Neural cell (in vitro differentiated cells): ENCODE measurements around the gene GPR183. TPM values are rescaled to one million over a fixed set of nuclear protein-coding genes. Genes with fewer than 3 reads are reported as not detected.

Experiments used
- H2AFZ ChIP-seq: fragments of 200-600, 300-800 bp; sonication (generic), shearing (Covaris generic); 2 replicates; pipeline ENCODE4 v1.6.0; 2014; ENCODE audit warnings: low read depth, mild to moderate bottlenecking, antibody characterized with exemption, low read length, moderate library complexity
- H3F3A ChIP-seq: fragments of 200-600 bp; shearing (Covaris generic); 2 replicates; pipeline ENCODE4 v1.6.1; 2016; ENCODE audit warnings: mild to moderate bottlenecking, moderate library complexity, mixed read lengths, antibody characterized with exemption, low read length; ENCODE audit not compliant: insufficient read depth, poor library complexity, severe bottlenecking
- H3K27ac ChIP-seq: fragments of 200-600, 300-800 bp; sonication (generic), shearing (Covaris generic); 2 replicates; pipeline ENCODE4 v1.5.1; 2014; ENCODE audit warnings: mild to moderate bottlenecking, low read length, moderate library complexity
- H3K27me3 ChIP-seq: fragments of 300-800, 200-600 bp; sonication (generic), shearing (Covaris generic); 2 replicates; pipeline ENCODE4 v1.6.0; 2014; ENCODE audit warnings: mild to moderate bottlenecking, low read depth, low read length, moderate library complexity; ENCODE audit not compliant: insufficient read depth
- H3K36me3 ChIP-seq: fragments of 300-800, 200-600 bp; sonication (generic), shearing (Covaris generic); 2 replicates; pipeline ENCODE4 v1.5.1; 2014; ENCODE audit warnings: mild to moderate bottlenecking, antibody characterized with exemption, low read length, moderate library complexity; ENCODE audit not compliant: insufficient read depth
- H3K4me2 ChIP-seq: fragments of 300-800, 200-600 bp; sonication (generic), shearing (Covaris generic); 2 replicates; pipeline ENCODE4 v1.6.0; 2014; ENCODE audit warnings: mild to moderate bottlenecking, low read length
- H3K4me3 ChIP-seq: fragments of 300-800, 200-600 bp; sonication (generic), shearing (Covaris generic); 2 replicates; pipeline ENCODE4 v1.5.1; 2014; ENCODE audit warnings: mild to moderate bottlenecking, low read length, moderate library complexity
- H3K79me2 ChIP-seq: fragments of 200-600 bp; shearing (Covaris generic); replicated peaks from 2 replicates; pipeline ENCODE4 v1.6.0; 2014; ENCODE audit warnings: mild to moderate bottlenecking, low read length, moderate library complexity; ENCODE audit not compliant: insufficient read depth
- H3K9ac ChIP-seq: fragments of 300-800, 200-600 bp; sonication (generic), shearing (Covaris generic); 2 replicates; pipeline ENCODE4 v1.6.1; 2016; ENCODE audit warnings: mild to moderate bottlenecking, low read length, mixed read lengths
- H3K9me2 ChIP-seq: fragments of 200-600 bp; shearing (Covaris generic); 2 replicates; pipeline ENCODE4 v1.6.1; 2016; ENCODE audit warnings: mild to moderate bottlenecking, low read length, mixed read lengths; ENCODE audit not compliant: insufficient read depth
- H3K9me3 ChIP-seq: fragments of 200-600, 300-800 bp; sonication (generic), shearing (Covaris generic); 2 replicates; pipeline ENCODE4 v1.6.1; 2016; ENCODE audit warnings: mild to moderate bottlenecking, mixed run types, low read length, moderate library complexity, mixed read lengths
- H4K20me1 ChIP-seq: fragments of 200-600 bp; shearing (Covaris generic); 2 replicates; pipeline ENCODE4 v1.6.1; 2016; ENCODE audit warnings: mild to moderate bottlenecking, mixed run types; ENCODE audit not compliant: insufficient read depth
- EP300 ChIP-seq: fragments of 450-650 bp; conservative IDR thresholded peaks from 2 replicates; pipeline ENCODE4 v1.6.1; 2014; ENCODE audit warnings: antibody characterized with exemption, mild to moderate bottlenecking, moderate library complexity; ENCODE audit not compliant: poor library complexity, severe bottlenecking
- EZH2 ChIP-seq: fragments of 200-600, 300-800 bp; shearing (Covaris generic), sonication (generic); IDR thresholded peaks from 2 replicates; pipeline ENCODE4 v1.6.1; 2014; ENCODE audit warnings: antibody characterized with exemption, low read length, borderline replicate concordance, mild to moderate bottlenecking; ENCODE audit not compliant: insufficient read depth, poor library complexity, severe bottlenecking
- MXI1 ChIP-seq: fragments of 450-650 bp; conservative IDR thresholded peaks from 2 replicates; pipeline ENCODE4 v1.6.1; 2014; ENCODE audit warnings: antibody characterized with exemption, mild to moderate bottlenecking; ENCODE audit not compliant: poor library complexity, severe bottlenecking
- POLR2AphosphoS5 ChIP-seq: IDR thresholded peaks from 2 replicates; pipeline ENCODE4 v1.6.1; 2012
- RAD21 ChIP-seq: fragments of 450-650 bp; conservative IDR thresholded peaks from 2 replicates; pipeline ENCODE4 v1.6.1; 2014; ENCODE audit warnings: antibody characterized with exemption, mild to moderate bottlenecking, moderate library complexity
- SMC3 ChIP-seq: fragments of 450-650 bp; conservative IDR thresholded peaks from 2 replicates; pipeline ENCODE4 v1.6.1; 2014; ENCODE audit warnings: antibody characterized with exemption, mild to moderate bottlenecking, moderate library complexity; ENCODE audit not compliant: poor library complexity
- TAF1 ChIP-seq: IDR thresholded peaks from 2 replicates; pipeline ENCODE4 v1.6.1; 2012; ENCODE audit warnings: low read depth
- polyA plus RNA-seq: library from polyadenylated mRNA; depleted of rRNA; stranded (reverse); fragments of >200 nt; gene quantifications from 2 replicates; pipeline ENCODE4 v1.2.3, GENCODE V29; 2014
- TF ChIP-seq, protein P1 (sequence below): fragments of 450-650 bp; IDR thresholded peaks from 2 replicates; pipeline ENCODE4 v1.5.1; 2014; ENCODE audit warnings: antibody characterized with exemption, mild to moderate bottlenecking, moderate library complexity; ENCODE audit not compliant: poor library complexity, severe bottlenecking
- TF ChIP-seq, protein P2 (sequence below): IDR thresholded peaks from 2 replicates; pipeline ENCODE4 v1.6.1; 2012; ENCODE audit warnings: borderline replicate concordance

GPR183 gene
- polyA plus RNA-seq, 1 donor from 2014 or later, result not detected

DNA sequence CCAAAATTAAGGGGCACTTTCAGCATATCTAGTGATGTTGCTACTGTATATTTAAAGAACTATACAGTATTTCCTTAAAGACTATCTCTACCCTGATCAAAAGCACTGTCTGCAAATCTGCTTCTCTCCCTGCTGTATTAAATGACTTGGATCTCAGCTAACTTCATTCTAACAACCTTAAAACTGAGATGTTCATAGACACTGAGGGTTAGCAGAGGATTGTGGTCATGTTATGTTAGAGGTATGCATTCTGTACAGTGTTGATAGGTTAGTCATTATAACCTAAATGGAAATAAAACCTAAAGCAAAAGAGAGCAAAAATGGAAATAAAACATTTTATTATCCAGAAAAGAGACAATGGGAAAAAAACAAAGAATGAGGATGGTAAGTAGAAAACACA, 9.9 kb downstream of the GPR183 start:
- no peak overlapping the region for H3K27ac ChIP-seq
- no peaks in the 10 kb centered on the region for H4K20me1 ChIP-seq
- no peak overlapping the region for H3K4me3 ChIP-seq
- TF ChIP-seq, protein P1, sequence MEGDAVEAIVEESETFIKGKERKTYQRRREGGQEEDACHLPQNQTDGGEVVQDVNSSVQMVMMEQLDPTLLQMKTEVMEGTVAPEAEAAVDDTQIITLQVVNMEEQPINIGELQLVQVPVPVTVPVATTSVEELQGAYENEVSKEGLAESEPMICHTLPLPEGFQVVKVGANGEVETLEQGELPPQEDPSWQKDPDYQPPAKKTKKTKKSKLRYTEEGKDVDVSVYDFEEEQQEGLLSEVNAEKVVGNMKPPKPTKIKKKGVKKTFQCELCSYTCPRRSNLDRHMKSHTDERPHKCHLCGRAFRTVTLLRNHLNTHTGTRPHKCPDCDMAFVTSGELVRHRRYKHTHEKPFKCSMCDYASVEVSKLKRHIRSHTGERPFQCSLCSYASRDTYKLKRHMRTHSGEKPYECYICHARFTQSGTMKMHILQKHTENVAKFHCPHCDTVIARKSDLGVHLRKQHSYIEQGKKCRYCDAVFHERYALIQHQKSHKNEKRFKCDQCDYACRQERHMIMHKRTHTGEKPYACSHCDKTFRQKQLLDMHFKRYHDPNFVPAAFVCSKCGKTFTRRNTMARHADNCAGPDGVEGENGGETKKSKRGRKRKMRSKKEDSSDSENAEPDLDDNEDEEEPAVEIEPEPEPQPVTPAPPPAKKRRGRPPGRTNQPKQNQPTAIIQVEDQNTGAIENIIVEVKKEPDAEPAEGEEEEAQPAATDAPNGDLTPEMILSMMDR, result no peak
- no peak for TF ChIP-seq POLR2AphosphoS5
- H3K9me2 ChIP-seq, result no peaks in the 10 kb centered on the region
- H3K9me3 ChIP-seq, result no peaks in the 10 kb centered on the region
- H2AFZ ChIP-seq, result no peak overlapping the region
- no peak overlapping the region for H3K4me2 ChIP-seq
- no peak overlapping the region for H3K9ac ChIP-seq
- no peaks in the 10 kb centered on the region for H3K79me2 ChIP-seq
- no peaks in the 10 kb centered on the region for H3F3A ChIP-seq
- no peaks in the 10 kb centered on the region for H3K36me3 ChIP-seq
- no peaks in the 10 kb centered on the region for H3K27me3 ChIP-seq

DNA sequence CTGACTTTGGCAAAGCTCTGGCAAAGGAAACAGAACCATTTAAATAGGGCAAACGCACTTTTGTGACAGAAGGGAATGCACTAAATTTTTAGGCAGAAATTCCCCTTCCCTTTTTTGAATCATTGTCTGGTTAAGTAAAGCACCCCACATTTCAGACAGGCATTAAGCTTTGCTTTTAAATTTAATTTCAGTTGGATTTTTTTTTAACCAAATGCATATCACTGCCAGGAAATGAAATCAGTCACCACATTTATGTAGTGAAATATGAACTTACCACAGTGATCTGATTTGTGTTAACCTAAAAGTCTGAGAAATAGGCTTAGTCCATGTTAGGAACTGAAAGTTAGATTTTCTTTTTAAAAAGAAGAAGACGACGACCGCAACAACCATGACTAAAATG, 10.8 kb downstream of the GPR183 start:
- no peak overlapping the region for H3K4me2 ChIP-seq

More for the DNA sequence above, 10.8 kb downstream of the GPR183 start:
- no peaks in the 10 kb centered on the region for H3F3A ChIP-seq
- no peak overlapping the region for H3K9ac ChIP-seq
- no peaks in the 10 kb centered on the region for H3K79me2 ChIP-seq
- no peak overlapping the region for H3K27ac ChIP-seq
- no peak for TF ChIP-seq EP300
- TF ChIP-seq EZH2, result no peak
- no peak for TF ChIP-seq RAD21
- TF ChIP-seq POLR2AphosphoS5, result no peak
- TF ChIP-seq, protein P2, sequence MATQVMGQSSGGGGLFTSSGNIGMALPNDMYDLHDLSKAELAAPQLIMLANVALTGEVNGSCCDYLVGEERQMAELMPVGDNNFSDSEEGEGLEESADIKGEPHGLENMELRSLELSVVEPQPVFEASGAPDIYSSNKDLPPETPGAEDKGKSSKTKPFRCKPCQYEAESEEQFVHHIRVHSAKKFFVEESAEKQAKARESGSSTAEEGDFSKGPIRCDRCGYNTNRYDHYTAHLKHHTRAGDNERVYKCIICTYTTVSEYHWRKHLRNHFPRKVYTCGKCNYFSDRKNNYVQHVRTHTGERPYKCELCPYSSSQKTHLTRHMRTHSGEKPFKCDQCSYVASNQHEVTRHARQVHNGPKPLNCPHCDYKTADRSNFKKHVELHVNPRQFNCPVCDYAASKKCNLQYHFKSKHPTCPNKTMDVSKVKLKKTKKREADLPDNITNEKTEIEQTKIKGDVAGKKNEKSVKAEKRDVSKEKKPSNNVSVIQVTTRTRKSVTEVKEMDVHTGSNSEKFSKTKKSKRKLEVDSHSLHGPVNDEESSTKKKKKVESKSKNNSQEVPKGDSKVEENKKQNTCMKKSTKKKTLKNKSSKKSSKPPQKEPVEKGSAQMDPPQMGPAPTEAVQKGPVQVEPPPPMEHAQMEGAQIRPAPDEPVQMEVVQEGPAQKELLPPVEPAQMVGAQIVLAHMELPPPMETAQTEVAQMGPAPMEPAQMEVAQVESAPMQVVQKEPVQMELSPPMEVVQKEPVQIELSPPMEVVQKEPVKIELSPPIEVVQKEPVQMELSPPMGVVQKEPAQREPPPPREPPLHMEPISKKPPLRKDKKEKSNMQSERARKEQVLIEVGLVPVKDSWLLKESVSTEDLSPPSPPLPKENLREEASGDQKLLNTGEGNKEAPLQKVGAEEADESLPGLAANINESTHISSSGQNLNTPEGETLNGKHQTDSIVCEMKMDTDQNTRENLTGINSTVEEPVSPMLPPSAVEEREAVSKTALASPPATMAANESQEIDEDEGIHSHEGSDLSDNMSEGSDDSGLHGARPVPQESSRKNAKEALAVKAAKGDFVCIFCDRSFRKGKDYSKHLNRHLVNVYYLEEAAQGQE, result no peak
- TF ChIP-seq, protein P1, result no peak
- no peak for TF ChIP-seq SMC3
- no peak for TF ChIP-seq TAF1
- TF ChIP-seq MXI1, result no peak
- H3K9me2 ChIP-seq, result no peaks in the 10 kb centered on the region
- H3K27me3 ChIP-seq, result no peaks in the 10 kb centered on the region
- H4K20me1 ChIP-seq, result no peaks in the 10 kb centered on the region
- H3K36me3 ChIP-seq, result no peaks in the 10 kb centered on the region
- H3K4me3 ChIP-seq, result no peak overlapping the region
- H2AFZ ChIP-seq, result no peak overlapping the region
- H3K9me3 ChIP-seq, result no peaks in the 10 kb centered on the region
